Measurements from ENCODE around the gene FER1L5.

FER1L5 gene

GRCh38 chr2:96684883-96685576 is 42.5 kb downstream of the FER1L5 start:
- FAIRE-seq (no peak), DNase-seq (ENCODE audit: insufficient read length, low spot score) (no peak)
- TF ChIP-seq POU2F2 (IDR thresholded peaks at IDR 0.05; ENCODE audit: low read depth, low read length), result no peak
- no peak for TF ChIP-seq POLR2A (IDR thresholded peaks at IDR 0.05; ENCODE audit: low read depth, low read length)
- no peak for TF ChIP-seq TAF1 (IDR thresholded peaks at IDR 0.05; ENCODE audit: low read depth, low read length)
- TF ChIP-seq PAX5 (IDR thresholded peaks at IDR 0.05; ENCODE audit: insufficient read depth, low read length, severe bottlenecking), result no peak
- no peak for TF ChIP-seq SPI1 (IDR thresholded peaks at IDR 0.05; ENCODE audit: low read depth, low read length)
- TF ChIP-seq POLR2AphosphoS5 (IDR thresholded peaks at IDR 0.05; ENCODE audit: low read depth, low read length), result no peak

- FAIRE-seq (no peak), DNase-seq (ENCODE audit: insufficient read length, low spot score) (no peak)
- TF ChIP-seq PAX5 (IDR thresholded peaks at IDR 0.05; ENCODE audit: insufficient read depth, low read length, severe bottlenecking), result no peak
- no peak for TF ChIP-seq SPI1 (IDR thresholded peaks at IDR 0.05; ENCODE audit: low read depth, low read length)
- TF ChIP-seq TAF1 (IDR thresholded peaks at IDR 0.05; ENCODE audit: low read depth, low read length), result no peak
- no peak for TF ChIP-seq POLR2A (IDR thresholded peaks at IDR 0.05; ENCODE audit: low read depth, low read length)
- no peak for TF ChIP-seq POLR2AphosphoS5 (IDR thresholded peaks at IDR 0.05; ENCODE audit: low read depth, low read length)
- no peak for TF ChIP-seq POU2F2 (IDR thresholded peaks at IDR 0.05; ENCODE audit: low read depth, low read length)
These were observed 43.3 kb downstream of the FER1L5 start for GRCh38 chr2:96685577-96686459.

- DNase-seq (ENCODE audit: insufficient read length, low spot score), result no peak
- no peak for FAIRE-seq
These were observed 44.7 kb downstream of the FER1L5 start for GRCh38 chr2:96687266-96687665.

GRCh38 chr2:96687711-96688640 is 45.4 kb downstream of the FER1L5 start:
- TF ChIP-seq POLR2AphosphoS5 (IDR thresholded peaks at IDR 0.05; ENCODE audit: low read depth, low read length) (no peak), POU2F2 (IDR thresholded peaks at IDR 0.05; ENCODE audit: low read depth, low read length) (no peak), PAX5 (IDR thresholded peaks at IDR 0.05; ENCODE audit: insufficient read depth, low read length, severe bottlenecking) (no peak), TAF1 (IDR thresholded peaks at IDR 0.05; ENCODE audit: low read depth, low read length) (no peak), SPI1 (IDR thresholded peaks at IDR 0.05; ENCODE audit: low read depth, low read length) (no peak), POLR2A (IDR thresholded peaks at IDR 0.05; ENCODE audit: low read depth, low read length) (no peak)
- no peak for FAIRE-seq
- no peak for DNase-seq (ENCODE audit: insufficient read length, low spot score)

More at GRCh38 chr2:96687266-96687665, 44.7 kb downstream of the FER1L5 start:
- no peak for TF ChIP-seq TAF1 (IDR thresholded peaks at IDR 0.05; ENCODE audit: low read depth, low read length)
- TF ChIP-seq POU2F2 (IDR thresholded peaks at IDR 0.05; ENCODE audit: low read depth, low read length), result no peak
- TF ChIP-seq SPI1 (IDR thresholded peaks at IDR 0.05; ENCODE audit: low read depth, low read length), result no peak
- no peak for TF ChIP-seq POLR2A (IDR thresholded peaks at IDR 0.05; ENCODE audit: low read depth, low read length)
- no peak for TF ChIP-seq POLR2AphosphoS5 (IDR thresholded peaks at IDR 0.05; ENCODE audit: low read depth, low read length)
- TF ChIP-seq PAX5 (IDR thresholded peaks at IDR 0.05; ENCODE audit: insufficient read depth, low read length, severe bottlenecking), result no peak

- no peak for TF ChIP-seq POLR2AphosphoS5 (IDR thresholded peaks at IDR 0.05; ENCODE audit: low read depth, low read length)
- no peak for TF ChIP-seq SPI1 (IDR thresholded peaks at IDR 0.05; ENCODE audit: low read depth, low read length)
- no peak for TF ChIP-seq TAF1 (IDR thresholded peaks at IDR 0.05; ENCODE audit: low read depth, low read length)
- no peak for TF ChIP-seq POU2F2 (IDR thresholded peaks at IDR 0.05; ENCODE audit: low read depth, low read length)
- no peak for TF ChIP-seq POLR2A (IDR thresholded peaks at IDR 0.05; ENCODE audit: low read depth, low read length)
- TF ChIP-seq PAX5 (IDR thresholded peaks at IDR 0.05; ENCODE audit: insufficient read depth, low read length, severe bottlenecking), result no peak
- no peak for DNase-seq (ENCODE audit: insufficient read length, low spot score)
- FAIRE-seq, result no peak
These were observed 46.3 kb downstream of the FER1L5 start for GRCh38 chr2:96688649-96689430.

GRCh38 chr2:96689431-96689991 is 46.9 kb downstream of the FER1L5 start:
- TF ChIP-seq POLR2AphosphoS5 (IDR thresholded peaks at IDR 0.05; ENCODE audit: low read depth, low read length), result no peak
- no peak for TF ChIP-seq PAX5 (IDR thresholded peaks at IDR 0.05; ENCODE audit: insufficient read depth, low read length, severe bottlenecking)
- no peak for TF ChIP-seq TAF1 (IDR thresholded peaks at IDR 0.05; ENCODE audit: low read depth, low read length)
- TF ChIP-seq POLR2A (IDR thresholded peaks at IDR 0.05; ENCODE audit: low read depth, low read length), result no peak
- no peak for TF ChIP-seq POU2F2 (IDR thresholded peaks at IDR 0.05; ENCODE audit: low read depth, low read length)
- no peak for TF ChIP-seq SPI1 (IDR thresholded peaks at IDR 0.05; ENCODE audit: low read depth, low read length)
- DNase-seq (ENCODE audit: insufficient read length, low spot score) (no peak), FAIRE-seq (no peak)

- TF ChIP-seq SPI1 (IDR thresholded peaks at IDR 0.05; ENCODE audit: low read depth, low read length) (no peak), POLR2AphosphoS5 (IDR thresholded peaks at IDR 0.05; ENCODE audit: low read depth, low read length) (no peak), PAX5 (IDR thresholded peaks at IDR 0.05; ENCODE audit: insufficient read depth, low read length, severe bottlenecking) (no peak), POLR2A (IDR thresholded peaks at IDR 0.05; ENCODE audit: low read depth, low read length) (no peak), TAF1 (IDR thresholded peaks at IDR 0.05; ENCODE audit: low read depth, low read length) (no peak), POU2F2 (IDR thresholded peaks at IDR 0.05; ENCODE audit: low read depth, low read length) (no peak)
- DNase-seq (ENCODE audit: insufficient read length, low spot score) (no peak), FAIRE-seq (no peak)
These were observed 47.9 kb downstream of the FER1L5 start for GRCh38 chr2:96690306-96691021.

Measured in GM12891 (cell line).